Testis (tissue), 5 donors: Measurements from ENCODE around the gene TM9SF2. TPM values are rescaled to one million over a fixed set of nuclear protein-coding genes. Genes with fewer than 3 reads are reported as not detected.
A peak's percentile ranks its signal among the peaks of the same experiment; 100 is the strongest.
"Not testable (repeated sequence)": the region's sequence is repeated elsewhere in the genome, so short reads cannot be mapped to it uniquely, and the experiment has no call there.

Experiments
- DNase-seq: peaks from one replicate; pipeline ENCODE4 v3.0.0-alpha.2; 2019
- H3K27ac ChIP-seq, 2 donors: fragments of 200-600 bp; sonication (generic); one replicate each; pipeline ENCODE4 v1.5.1; 2019
- H3K27me3 ChIP-seq: fragments of 200-600 bp; sonication (generic); one replicate; pipeline ENCODE4 v1.5.1; 2019
- H3K36me3 ChIP-seq: fragments of 200-600 bp; sonication (generic); one replicate; pipeline ENCODE4 v1.5.1; 2017; ENCODE audit warnings: low read depth; ENCODE audit errors: missing control alignments
- H3K4me1 ChIP-seq: fragments of 200-600 bp; sonication (generic); one replicate; pipeline ENCODE4 v1.5.1; 2019
- H3K4me3 ChIP-seq, 2 donors: fragments of 200-600 bp; sonication (generic); one replicate each; pipeline ENCODE4 v1.5.1; 2017 to 2019
- H3K9me3 ChIP-seq: fragments of 200-600 bp; sonication (generic); one replicate; pipeline ENCODE4 v1.5.1; 2017
- POLR2A ChIP-seq: fragments of 450-650 bp; IDR thresholded peaks from one replicate; pipeline ENCODE4 v1.6.1; 2017; ENCODE audit warnings: antibody characterized with exemption, mild to moderate bottlenecking, moderate library complexity
- WGBS, 2 donors: methylation state at CpG; one replicate each; pipeline ENCODE4 v1.1.5; 2018; 5-methylcytosine and 5-hydroxymethylcytosine counted together
- intact Hi-C: fragments of 100-400 bp; cut with DNase I; formaldehyde crosslinking; loops from one replicate; pipeline ENCODE4 v1.15.1; 2023; ENCODE audit warnings: low total_unique reads
- long read RNA-seq, 2 donors: transcript quantifications; one replicate each; lab custom pipeline, GENCODE V29; 2026
- polyA plus RNA-seq: library from polyadenylated mRNA; stranded (reverse); fragments of 350-450 nt; fragmentation: Illumina TruSeq; extraction: RNeasy Lipid Tissue Mini Kit (QIAGEN cat#74804); gene quantifications from one replicate; pipeline ENCODE4 v1.2.3, GENCODE V29; 2014; ENCODE audit warnings: low read depth, low replicate concordance; ENCODE audit not compliant: insufficient read depth
- total RNA-seq, 2 donors: library from RNA; depleted of rRNA; stranded (reverse); fragments of >200 nt; gene quantifications; one replicate each; pipeline ENCODE4 v1.2.3, GENCODE V29; 2016
- TF ChIP-seq, protein P1 (sequence below), 3 experiments: fragments of 450-650 bp in 2 of 3; fragments of 200-600 bp in 1 of 3; sonication (generic) in 1 of 3; IDR thresholded peaks; one replicate each; pipeline ENCODE4 v1.5.1; 2016 to 2019; ENCODE audit warnings: antibody characterized with exemption in 3 of 3, mild to moderate bottlenecking in 2 of 3, moderate library complexity in 1 of 3

The TM9SF2 gene, protein sequence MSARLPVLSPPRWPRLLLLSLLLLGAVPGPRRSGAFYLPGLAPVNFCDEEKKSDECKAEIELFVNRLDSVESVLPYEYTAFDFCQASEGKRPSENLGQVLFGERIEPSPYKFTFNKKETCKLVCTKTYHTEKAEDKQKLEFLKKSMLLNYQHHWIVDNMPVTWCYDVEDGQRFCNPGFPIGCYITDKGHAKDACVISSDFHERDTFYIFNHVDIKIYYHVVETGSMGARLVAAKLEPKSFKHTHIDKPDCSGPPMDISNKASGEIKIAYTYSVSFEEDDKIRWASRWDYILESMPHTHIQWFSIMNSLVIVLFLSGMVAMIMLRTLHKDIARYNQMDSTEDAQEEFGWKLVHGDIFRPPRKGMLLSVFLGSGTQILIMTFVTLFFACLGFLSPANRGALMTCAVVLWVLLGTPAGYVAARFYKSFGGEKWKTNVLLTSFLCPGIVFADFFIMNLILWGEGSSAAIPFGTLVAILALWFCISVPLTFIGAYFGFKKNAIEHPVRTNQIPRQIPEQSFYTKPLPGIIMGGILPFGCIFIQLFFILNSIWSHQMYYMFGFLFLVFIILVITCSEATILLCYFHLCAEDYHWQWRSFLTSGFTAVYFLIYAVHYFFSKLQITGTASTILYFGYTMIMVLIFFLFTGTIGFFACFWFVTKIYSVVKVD
- total RNA-seq (100 to 1,000 TPM; 106 to 119 TPM), polyA plus RNA-seq (136 TPM)
- long read RNA-seq, donor 1, transcript TM9SF2-201 (17 exons, 3,430 nt): major isoform, 56 of 122 reads
- long read RNA-seq, donor 1, partial matches to known transcripts: 65 of 122 reads
- long read RNA-seq, donor 1, other reads (novel, unspliced or antisense): 0 of 122 reads
- long read RNA-seq, donor 2, transcript TM9SF2-201 (17 exons, 3,430 nt): major isoform, 42 of 73 reads
- long read RNA-seq, donor 2, partial matches to known transcripts: 24 of 73 reads
- long read RNA-seq, donor 2, other reads (novel, unspliced or antisense): 7 of 73 reads

DNA sequence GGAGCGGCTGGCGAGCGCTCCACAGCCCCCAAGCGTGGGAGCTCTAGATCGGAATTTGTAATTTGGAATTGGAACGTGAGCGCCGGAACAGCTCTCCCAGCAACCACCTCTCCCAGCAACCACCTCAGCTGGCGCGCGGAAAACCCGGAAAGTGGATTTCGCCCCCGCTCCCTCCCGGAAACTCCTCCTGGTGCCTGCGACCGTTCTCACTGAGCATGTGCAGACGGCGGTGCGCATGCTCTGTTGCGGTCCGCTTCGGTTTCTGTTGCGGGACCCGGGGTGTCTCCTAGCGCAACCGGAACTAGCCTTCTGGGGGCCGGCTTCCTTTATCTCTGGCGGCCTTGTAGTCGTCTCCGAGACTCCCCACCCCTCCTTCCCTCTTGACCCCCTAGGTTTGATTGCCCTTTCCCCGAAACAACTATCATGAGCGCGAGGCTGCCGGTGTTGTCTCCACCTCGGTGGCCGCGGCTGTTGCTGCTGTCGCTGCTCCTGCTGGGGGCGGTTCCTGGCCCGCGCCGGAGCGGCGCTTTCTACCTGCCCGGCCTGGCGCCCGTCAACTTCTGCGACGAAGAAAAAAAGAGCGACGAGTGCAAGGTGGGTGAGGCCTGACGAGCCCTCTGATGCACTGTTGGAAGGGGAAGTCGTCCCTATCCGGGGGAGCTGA lies at the start of gene TM9SF2:
Gene TM9SF2 (plus strand): TSS at position 289 of the 664 bp plus-strand sequence. CDS start 135 bp downstream, at position 424.
- TF ChIP-seq, protein P1, sequence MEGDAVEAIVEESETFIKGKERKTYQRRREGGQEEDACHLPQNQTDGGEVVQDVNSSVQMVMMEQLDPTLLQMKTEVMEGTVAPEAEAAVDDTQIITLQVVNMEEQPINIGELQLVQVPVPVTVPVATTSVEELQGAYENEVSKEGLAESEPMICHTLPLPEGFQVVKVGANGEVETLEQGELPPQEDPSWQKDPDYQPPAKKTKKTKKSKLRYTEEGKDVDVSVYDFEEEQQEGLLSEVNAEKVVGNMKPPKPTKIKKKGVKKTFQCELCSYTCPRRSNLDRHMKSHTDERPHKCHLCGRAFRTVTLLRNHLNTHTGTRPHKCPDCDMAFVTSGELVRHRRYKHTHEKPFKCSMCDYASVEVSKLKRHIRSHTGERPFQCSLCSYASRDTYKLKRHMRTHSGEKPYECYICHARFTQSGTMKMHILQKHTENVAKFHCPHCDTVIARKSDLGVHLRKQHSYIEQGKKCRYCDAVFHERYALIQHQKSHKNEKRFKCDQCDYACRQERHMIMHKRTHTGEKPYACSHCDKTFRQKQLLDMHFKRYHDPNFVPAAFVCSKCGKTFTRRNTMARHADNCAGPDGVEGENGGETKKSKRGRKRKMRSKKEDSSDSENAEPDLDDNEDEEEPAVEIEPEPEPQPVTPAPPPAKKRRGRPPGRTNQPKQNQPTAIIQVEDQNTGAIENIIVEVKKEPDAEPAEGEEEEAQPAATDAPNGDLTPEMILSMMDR (IDR thresholded peaks at IDR 0.05): peak in 1 of 3 experiments; percentile 19
- TF ChIP-seq POLR2A: no peak
- peak within 1 kb of the TSS; percentile 76 to 84 for H3K27ac ChIP-seq
- H3K9me3 ChIP-seq: no peaks in the 10 kb centered on the region
- intact Hi-C loops: no loop called here
- peaks cover 32% of the 10 kb centered on the region for H3K4me1 ChIP-seq
- WGBS, 2 donors: 0 to 1% methylated on average over 24 to 55 of the region's 55 CpGs
- peak within 1 kb of the TSS; percentile 73 to 91 for H3K4me3 ChIP-seq
- no peaks in the 10 kb centered on the region for H3K27me3 ChIP-seq
- peak; percentile 94 for DNase-seq
- no peaks in the 10 kb centered on the region for H3K36me3 ChIP-seq

DNA sequence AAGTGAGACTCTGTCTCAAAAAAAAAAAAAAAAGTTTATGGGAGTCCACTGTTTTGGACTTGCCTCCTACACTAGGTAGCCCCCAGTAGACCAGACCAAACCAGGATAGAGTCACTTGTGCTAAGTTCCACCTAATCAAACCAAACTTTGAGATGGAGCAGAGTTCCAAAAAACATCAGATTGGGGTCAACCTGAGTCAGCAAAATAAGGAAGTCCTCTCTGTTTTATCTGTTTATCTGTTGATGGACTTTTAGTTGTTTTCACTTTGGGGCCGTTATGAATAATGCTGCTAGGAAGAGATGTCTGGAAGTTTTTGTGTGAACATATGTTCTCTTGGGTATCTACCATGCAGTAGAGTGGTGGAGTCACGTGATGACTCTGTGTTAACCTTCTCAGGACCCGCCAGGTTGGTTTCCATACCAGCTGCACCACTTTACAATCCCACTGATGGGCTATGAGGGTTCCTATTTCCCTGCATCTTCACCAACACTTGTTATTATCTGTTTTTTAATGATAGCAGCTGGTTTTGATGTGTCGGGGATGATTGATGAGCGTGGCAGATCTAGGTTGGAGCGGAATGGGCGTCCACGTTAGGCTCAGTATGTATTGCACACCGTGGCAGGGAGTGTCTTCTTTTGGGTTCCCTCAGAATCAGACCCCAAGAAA lies 46.6 kb upstream of the TM9SF2 start:
- 85 to 86% methylated on average over 9 of the region's 9 CpGs for WGBS, 2 donors
- H3K4me3 ChIP-seq: no peak overlapping the region
- no peaks in the 10 kb centered on the region for H3K27me3 ChIP-seq
- intact Hi-C loops: no loop called here
- no peak for DNase-seq
- no peaks in the 10 kb centered on the region for H3K36me3 ChIP-seq
- H3K9me3 ChIP-seq: no peaks in the 10 kb centered on the region
- no peak overlapping the region for H3K27ac ChIP-seq
- no peaks in the 10 kb centered on the region for H3K4me1 ChIP-seq
- TF ChIP-seq, protein P1 (IDR thresholded peaks at IDR 0.05): no peak
- no peak for TF ChIP-seq POLR2A

DNA sequence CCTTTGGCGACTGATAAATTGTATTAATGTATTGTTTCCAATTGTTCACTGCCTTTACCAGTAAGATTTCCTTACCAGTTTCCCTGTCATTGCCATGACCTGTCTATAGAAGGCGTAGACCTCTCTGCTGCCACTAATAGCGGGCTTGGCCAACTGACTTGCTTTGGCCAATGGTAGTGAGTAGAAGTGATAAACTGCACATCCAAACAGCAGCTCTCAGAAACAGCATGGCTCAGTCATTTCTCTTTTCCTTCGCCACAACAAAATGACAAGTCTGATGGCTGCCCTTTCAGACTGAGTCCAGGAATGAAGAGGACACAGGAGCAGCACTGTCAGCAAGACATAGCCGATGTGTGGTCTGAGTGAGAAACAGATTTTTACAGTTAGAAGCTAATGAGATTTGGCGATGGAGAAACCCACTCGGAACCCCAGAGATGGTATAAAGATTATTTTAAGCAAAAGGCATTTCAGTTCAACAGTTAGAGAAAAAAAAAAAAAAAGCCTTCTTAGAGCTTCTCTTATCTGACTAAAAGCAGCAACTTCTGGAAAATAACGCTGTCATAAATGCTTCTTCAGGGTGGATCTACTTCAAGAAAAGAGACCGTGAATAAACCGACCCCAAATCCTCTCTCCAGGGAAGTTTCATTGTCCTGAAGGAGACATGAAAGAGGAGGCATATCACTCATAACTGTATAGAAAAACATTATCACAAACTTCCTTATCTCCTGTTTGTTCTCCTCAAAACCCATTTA lies 42.0 kb upstream of the TM9SF2 start:
- no peaks in the 10 kb centered on the region for H3K36me3 ChIP-seq
- no peak overlapping the region for H3K27ac ChIP-seq
- no peaks in the 10 kb centered on the region for H3K9me3 ChIP-seq
- H3K4me1 ChIP-seq: no peaks in the 10 kb centered on the region
- TF ChIP-seq, protein P1 (IDR thresholded peaks at IDR 0.05): no peak
- no peak for TF ChIP-seq POLR2A
- no peak overlapping the region for H3K4me3 ChIP-seq
- no peak for DNase-seq
- WGBS, 2 donors: 91% methylated on average over 10 of the region's 10 CpGs
- intact Hi-C loops: no loop called here
- no peaks in the 10 kb centered on the region for H3K27me3 ChIP-seq

DNA sequence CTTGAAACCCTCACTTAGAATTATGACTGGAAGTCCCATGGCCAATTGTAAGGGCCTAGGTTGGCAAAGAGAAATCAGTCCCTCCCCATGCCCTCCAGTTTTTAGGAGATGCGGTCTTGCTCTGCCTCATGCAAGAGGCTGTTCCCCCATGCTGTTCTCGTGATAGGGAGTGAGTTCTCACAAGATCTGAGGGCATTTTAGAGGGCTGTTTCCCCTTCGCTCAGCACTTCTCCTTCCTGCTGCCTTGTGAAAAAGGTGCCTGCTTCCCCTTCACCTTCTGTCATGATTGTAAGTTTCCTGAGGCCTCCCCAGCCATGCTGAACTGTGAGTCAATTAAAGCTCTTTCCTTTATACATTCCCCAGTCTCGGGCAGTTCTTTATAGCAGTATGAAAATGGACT lies 40.5 kb upstream of the TM9SF2 start:
- DNase-seq, H3K27me3 ChIP-seq, H3K9me3 ChIP-seq, intact Hi-C loops, H3K4me1 ChIP-seq, H3K27ac ChIP-seq, H3K4me3 ChIP-seq, H3K36me3 ChIP-seq: not testable (repeated sequence)
- WGBS, 2 donors: 86 to 91% methylated on average over 4 of the region's 4 CpGs
